ENCODE results near the gene OSBPL10. TPM values are rescaled to one million over a fixed set of nuclear protein-coding genes. Genes with fewer than 3 reads are reported as not detected.

OSBPL10 gene
- total RNA-seq, 1 donor from 2014 or later, result 20.1 TPM

DNA sequence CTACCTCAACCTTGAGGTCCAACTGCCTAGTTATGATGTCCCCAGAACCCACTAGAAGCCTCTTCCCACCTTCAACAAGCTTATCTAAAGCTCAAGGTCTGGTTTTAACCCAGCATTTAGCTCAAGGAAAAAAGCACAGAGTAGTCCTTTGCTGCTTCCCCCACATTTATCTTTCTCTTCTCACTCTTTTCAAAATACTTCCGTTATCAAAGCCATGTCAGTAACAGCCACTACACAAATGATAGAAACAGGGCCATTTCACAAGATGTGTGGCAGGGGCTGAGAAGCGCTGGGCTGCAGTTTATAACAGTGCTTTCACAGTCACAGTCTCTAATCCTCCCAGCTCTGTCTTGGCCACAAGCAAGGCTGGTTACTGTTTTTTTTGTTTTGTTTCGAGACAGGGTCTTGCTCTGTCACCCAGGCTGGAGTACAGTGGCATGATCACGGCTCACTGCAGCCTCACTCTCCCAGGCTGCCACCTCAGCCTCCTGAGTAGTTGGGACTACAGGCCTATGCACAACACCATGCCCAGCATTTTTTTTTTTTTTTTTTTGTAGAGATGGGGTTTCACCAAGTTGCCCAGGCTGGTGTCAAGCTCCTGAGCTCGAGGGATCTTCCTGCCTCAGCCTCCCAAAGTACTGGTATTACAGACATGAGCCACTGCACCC, 218.8 kb downstream of the OSBPL10 start:
- TF ChIP-seq, protein P1, sequence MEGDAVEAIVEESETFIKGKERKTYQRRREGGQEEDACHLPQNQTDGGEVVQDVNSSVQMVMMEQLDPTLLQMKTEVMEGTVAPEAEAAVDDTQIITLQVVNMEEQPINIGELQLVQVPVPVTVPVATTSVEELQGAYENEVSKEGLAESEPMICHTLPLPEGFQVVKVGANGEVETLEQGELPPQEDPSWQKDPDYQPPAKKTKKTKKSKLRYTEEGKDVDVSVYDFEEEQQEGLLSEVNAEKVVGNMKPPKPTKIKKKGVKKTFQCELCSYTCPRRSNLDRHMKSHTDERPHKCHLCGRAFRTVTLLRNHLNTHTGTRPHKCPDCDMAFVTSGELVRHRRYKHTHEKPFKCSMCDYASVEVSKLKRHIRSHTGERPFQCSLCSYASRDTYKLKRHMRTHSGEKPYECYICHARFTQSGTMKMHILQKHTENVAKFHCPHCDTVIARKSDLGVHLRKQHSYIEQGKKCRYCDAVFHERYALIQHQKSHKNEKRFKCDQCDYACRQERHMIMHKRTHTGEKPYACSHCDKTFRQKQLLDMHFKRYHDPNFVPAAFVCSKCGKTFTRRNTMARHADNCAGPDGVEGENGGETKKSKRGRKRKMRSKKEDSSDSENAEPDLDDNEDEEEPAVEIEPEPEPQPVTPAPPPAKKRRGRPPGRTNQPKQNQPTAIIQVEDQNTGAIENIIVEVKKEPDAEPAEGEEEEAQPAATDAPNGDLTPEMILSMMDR (IDR thresholded peaks at IDR 0.05; ENCODE audit: insufficient read depth, low read length, poor library complexity, severe bottlenecking), result no peak
- no peaks in the 10 kb centered on the region for H3K36me3 ChIP-seq (ENCODE audit: control insufficient read depth, insufficient read depth, low read length)
- H3K4me3 ChIP-seq (ENCODE audit: low read depth, low read length), result no peak overlapping the region

DNA sequence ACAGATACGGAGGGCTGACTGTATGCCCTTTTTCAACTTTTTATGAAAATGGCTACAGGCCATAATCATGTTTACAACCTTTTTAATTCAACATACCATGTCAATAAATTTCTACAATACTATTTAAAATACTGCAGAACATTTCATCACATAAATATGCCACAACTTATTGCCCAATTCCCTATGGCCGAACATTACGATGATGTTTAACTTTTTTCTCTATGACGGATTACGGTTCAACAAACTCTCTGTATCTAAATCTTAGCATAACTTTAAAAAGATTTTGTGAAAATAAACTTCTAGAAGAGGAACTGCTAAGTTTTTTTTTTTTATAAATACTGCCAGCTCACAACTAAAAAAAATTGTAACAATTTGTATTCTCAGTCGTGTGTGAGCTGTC, 220.4 kb downstream of the OSBPL10 start:
- H3K4me3 ChIP-seq (ENCODE audit: low read depth, low read length), result no peak overlapping the region
- TF ChIP-seq, protein P1 (IDR thresholded peaks at IDR 0.05; ENCODE audit: insufficient read depth, low read length, poor library complexity, severe bottlenecking), result no peak
- no peaks in the 10 kb centered on the region for H3K36me3 ChIP-seq (ENCODE audit: control insufficient read depth, insufficient read depth, low read length)
- H3K27me3 ChIP-seq (ENCODE audit: control insufficient read depth, insufficient read depth, low read length), result no peaks in the 10 kb centered on the region
- no peak for DNase-seq (ENCODE audit: low read depth)

More for the DNA sequence above, 218.8 kb downstream of the OSBPL10 start:
- H3K27me3 ChIP-seq (ENCODE audit: control insufficient read depth, insufficient read depth, low read length), result no peaks in the 10 kb centered on the region
- no peak for DNase-seq (ENCODE audit: low read depth)

DNA sequence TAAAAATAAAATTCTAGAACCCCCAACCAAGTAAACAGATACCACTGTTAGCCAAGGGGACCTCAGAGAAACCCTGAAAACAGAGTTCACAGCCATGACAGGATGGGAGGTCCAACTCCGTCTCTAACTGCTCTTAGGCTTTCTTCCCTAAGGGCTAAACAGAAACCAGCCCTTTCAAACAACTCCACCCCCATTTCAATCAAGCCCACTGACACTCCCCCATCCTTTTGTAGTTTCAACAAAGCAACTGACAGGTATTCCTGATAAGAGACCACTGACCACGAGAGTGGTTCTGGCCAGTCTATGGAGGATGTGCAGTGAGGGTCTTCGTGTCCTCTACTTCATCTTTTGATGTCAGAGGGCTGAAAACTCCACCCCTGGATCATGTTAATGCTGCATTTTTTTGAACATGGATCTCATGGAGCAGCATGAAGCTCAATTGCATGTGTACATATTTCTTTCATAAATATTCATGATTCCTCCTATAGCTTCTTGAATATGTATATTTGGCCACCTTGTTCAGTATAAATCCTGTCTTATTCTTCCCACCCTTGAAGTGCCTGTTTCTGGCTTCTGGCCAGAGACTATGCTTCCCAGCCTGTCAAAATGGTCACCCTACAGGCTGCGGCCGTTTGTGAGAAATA, 222.6 kb downstream of the OSBPL10 start:
- no peaks in the 10 kb centered on the region for H3K36me3 ChIP-seq (ENCODE audit: control insufficient read depth, insufficient read depth, low read length)
- H3K27me3 ChIP-seq (ENCODE audit: control insufficient read depth, insufficient read depth, low read length), result no peaks in the 10 kb centered on the region
- no peak overlapping the region for H3K4me3 ChIP-seq (ENCODE audit: low read depth, low read length)
- DNase-seq (ENCODE audit: low read depth), result no peak
- TF ChIP-seq, protein P1 (IDR thresholded peaks at IDR 0.05; ENCODE audit: insufficient read depth, low read length, poor library complexity, severe bottlenecking), result no peak

- Histone ChIP-seq H3K27me3 (ENCODE audit: control insufficient read depth, insufficient read depth, low read length) (no peaks in the 10 kb centered on the region), H3K36me3 (ENCODE audit: control insufficient read depth, insufficient read depth, low read length) (no peaks in the 10 kb centered on the region), H3K4me3 (ENCODE audit: low read depth, low read length) (no peak overlapping the region)
- TF ChIP-seq, protein P1 (IDR thresholded peaks at IDR 0.05; ENCODE audit: insufficient read depth, low read length, poor library complexity, severe bottlenecking), result no peak
- no peak for DNase-seq (ENCODE audit: low read depth)
Observed at GRCh38 chr3:31755926-31756658, 225.0 kb downstream of the OSBPL10 start.

- no peak for DNase-seq (ENCODE audit: low read depth)
- Histone ChIP-seq H3K36me3 (ENCODE audit: control insufficient read depth, insufficient read depth, low read length) (no peaks in the 10 kb centered on the region), H3K27me3 (ENCODE audit: control insufficient read depth, insufficient read depth, low read length) (no peaks in the 10 kb centered on the region), H3K4me3 (ENCODE audit: low read depth, low read length) (no peak overlapping the region)
- TF ChIP-seq, protein P1 (IDR thresholded peaks at IDR 0.05; ENCODE audit: insufficient read depth, low read length, poor library complexity, severe bottlenecking), result no peak
Observed at GRCh38 chr3:31754575-31755278, 226.3 kb downstream of the OSBPL10 start.

Data from kidney epithelial cell (primary cell).